ENCODE results near the gene CCDC82.
A peak's percentile ranks its signal among the peaks of the same experiment; 100 is the strongest.

CCDC82 gene

GRCh38 chr11:96341211-96342013, 48.3 kb downstream of the CCDC82 start:
- peak overlapping the region; percentile 75 for H3K27ac ChIP-seq (ENCODE audit: low read length)
- H2AFZ ChIP-seq (ENCODE audit: low read depth, low read length): peak overlapping the region; percentile 71; the same call in 1 of the 2 replicates
- peaks cover 64% of the 10 kb centered on the region for H3K79me2 ChIP-seq (ENCODE audit: low read length)
- H3K9me3 ChIP-seq (ENCODE audit: insufficient read depth, low read length): no peaks in the 10 kb centered on the region
- H3K4me1 ChIP-seq (ENCODE audit: low read length): peaks cover 49% of the 10 kb centered on the region
- peaks cover 16% of the 10 kb centered on the region for H4K20me1 ChIP-seq (ENCODE audit: insufficient read depth, low read length)
- H3K36me3 ChIP-seq (replicated peaks; ENCODE audit: low read depth, low read length): no peaks in the 10 kb centered on the region
- H3K27me3 ChIP-seq (ENCODE audit: low read depth, low read length): no peaks in the 10 kb centered on the region
- peak overlapping the region; percentile 86 for H3K4me3 ChIP-seq (ENCODE audit: low read length)
- H3K9ac ChIP-seq (ENCODE audit: low read length): peak overlapping the region; percentile 89
- peak overlapping the region; percentile 96 for H3K4me2 ChIP-seq (ENCODE audit: low read length)
- TF ChIP-seq EZH2phosphoT487 (IDR thresholded peaks at IDR 0.05; ENCODE audit: low read depth) (no peak), CTCF (IDR thresholded peaks at IDR 0.05; ENCODE audit: low read depth, low read length) (peak; percentile 55)

- no peak overlapping the region for H2AFZ ChIP-seq (ENCODE audit: low read depth, low read length)
- peaks cover 53% of the 10 kb centered on the region for H3K4me1 ChIP-seq (ENCODE audit: low read length)
- H3K4me3 ChIP-seq (ENCODE audit: low read length): peak overlapping the region; percentile 86
- no peaks in the 10 kb centered on the region for H3K36me3 ChIP-seq (replicated peaks; ENCODE audit: low read depth, low read length)
- no peaks in the 10 kb centered on the region for H3K27me3 ChIP-seq (ENCODE audit: low read depth, low read length)
- TF ChIP-seq EZH2phosphoT487 (IDR thresholded peaks at IDR 0.05; ENCODE audit: low read depth) (no peak), CTCF (IDR thresholded peaks at IDR 0.05; ENCODE audit: low read depth, low read length) (no peak)
- H4K20me1 ChIP-seq (ENCODE audit: insufficient read depth, low read length): peaks cover 16% of the 10 kb centered on the region
- no peaks in the 10 kb centered on the region for H3K9me3 ChIP-seq (ENCODE audit: insufficient read depth, low read length)
- peaks cover 73% of the 10 kb centered on the region for H3K79me2 ChIP-seq (ENCODE audit: low read length)
- peak overlapping the region; percentile 89 for H3K27ac ChIP-seq (ENCODE audit: low read length)
- H3K9ac ChIP-seq (ENCODE audit: low read length): peak overlapping the region; percentile 89; the same call in 1 of the 2 replicates
- H3K4me2 ChIP-seq (ENCODE audit: low read length): peak overlapping the region; percentile 96
Observed at GRCh38 chr11:96340555-96340885, 49.2 kb downstream of the CCDC82 start.

DNA sequence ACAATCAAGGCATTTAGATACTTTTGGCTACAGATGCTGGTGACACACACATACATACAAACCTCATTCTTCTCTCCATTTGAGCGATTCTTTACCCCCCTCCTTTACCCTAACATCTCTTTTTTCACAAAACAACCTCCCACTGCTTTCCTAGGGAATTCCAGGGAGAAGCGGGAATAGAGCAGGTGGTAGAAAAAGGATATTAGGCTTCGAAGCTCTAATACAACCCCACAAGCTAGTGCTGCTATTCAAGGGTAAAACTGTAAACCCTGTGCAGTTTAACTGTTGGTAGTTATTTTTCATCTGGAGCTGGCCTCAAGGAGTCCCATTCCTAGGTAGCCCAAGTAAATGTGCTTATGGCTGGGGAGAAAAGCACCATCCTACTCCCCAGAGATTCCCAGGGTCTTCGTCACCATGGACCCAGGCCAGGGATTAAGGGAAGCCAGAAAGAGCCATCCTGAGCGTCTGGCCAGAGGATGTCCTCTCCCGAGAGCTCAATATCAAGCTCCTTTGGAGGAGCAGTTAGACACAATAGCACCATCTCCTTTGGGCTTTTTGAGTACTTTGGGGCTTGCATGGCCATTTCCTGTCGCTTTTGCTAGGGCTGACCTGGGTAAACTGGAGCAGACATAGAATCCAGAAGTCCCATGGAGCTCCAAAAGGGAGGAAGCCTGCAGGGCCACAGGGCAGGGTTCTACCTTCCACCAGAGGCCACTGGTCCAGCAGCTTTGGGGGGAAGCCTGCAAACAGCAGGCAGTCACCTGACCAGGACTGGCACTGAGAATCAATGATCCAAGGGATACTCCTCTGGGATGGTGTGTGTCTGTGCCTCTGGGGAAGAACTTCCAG, 49.8 kb downstream of the CCDC82 start:
- no peaks in the 10 kb centered on the region for H3K9me3 ChIP-seq (ENCODE audit: insufficient read depth, low read length)
- peaks cover 75% of the 10 kb centered on the region for H3K79me2 ChIP-seq (ENCODE audit: low read length)
- peak overlapping the region; percentile 89 for H3K27ac ChIP-seq (ENCODE audit: low read length)
- no peak overlapping the region for H2AFZ ChIP-seq (ENCODE audit: low read depth, low read length)
- H3K4me1 ChIP-seq (ENCODE audit: low read length): peaks cover 57% of the 10 kb centered on the region
- peak overlapping the region; percentile 86 for H3K4me3 ChIP-seq (ENCODE audit: low read length)
- H3K36me3 ChIP-seq (replicated peaks; ENCODE audit: low read depth, low read length): peaks cover 5% of the 10 kb centered on the region
- peak overlapping the region; percentile 96 for H3K4me2 ChIP-seq (ENCODE audit: low read length)
- TF ChIP-seq CTCF (IDR thresholded peaks at IDR 0.05; ENCODE audit: low read depth, low read length) (no peak), EZH2phosphoT487 (IDR thresholded peaks at IDR 0.05; ENCODE audit: low read depth) (no peak)
- no peaks in the 10 kb centered on the region for H3K27me3 ChIP-seq (ENCODE audit: low read depth, low read length)
- H3K9ac ChIP-seq (ENCODE audit: low read length): peak overlapping the region; percentile 68
- H4K20me1 ChIP-seq (ENCODE audit: insufficient read depth, low read length): peaks cover 16% of the 10 kb centered on the region

Data from OCI-LY3 (cell line).